ENCODE results near the gene PDE1C. TPM values are rescaled to one million over a fixed set of nuclear protein-coding genes. Genes with fewer than 3 reads are reported as not detected.

Gene PDE1C
- total and polyA plus RNA-seq, 5 donors: 23.2 to 94.4 (median 90.1) TPM

- H3K4me1 ChIP-seq (ENCODE audit: control insufficient read depth, insufficient read depth, low read length): peaks cover 2% of the 10 kb centered on the region
- WGBS: 71% methylated on average over 3 of the region's 3 CpGs
- no peaks in the 10 kb centered on the region for H3K27me3 ChIP-seq (ENCODE audit: control insufficient read depth, insufficient read depth)
- no peak overlapping the region for H3K4me3 ChIP-seq (ENCODE audit: low read length)
- no peak for DNase-seq
- no peak for ATAC-seq
- H3K27ac ChIP-seq (ENCODE audit: low read length): no peak overlapping the region
- intact Hi-C loops (cut with DNase I): loop anchor here in 1 of 4 donors (10.0 kb wide), 1 partner anchor 376 kb away; no protein-coding TSS in a partner anchor
- no peaks in the 10 kb centered on the region for H3K9me3 ChIP-seq (ENCODE audit: control insufficient read depth, low read length)
These were observed 281.1 kb downstream of the PDE1C start for GRCh38 chr7:31788883-31789680.

- intact Hi-C loops (cut with DNase I): loop anchor here in 1 of 4 donors (10.0 kb wide), 1 partner anchor 376 kb away; no protein-coding TSS in a partner anchor
- Histone ChIP-seq H3K4me1 (ENCODE audit: control insufficient read depth, insufficient read depth, low read length) (peaks cover 2% of the 10 kb centered on the region), H3K4me3 (ENCODE audit: low read length) (no peak overlapping the region), H3K27me3 (ENCODE audit: control insufficient read depth, insufficient read depth) (no peaks in the 10 kb centered on the region), H3K27ac (ENCODE audit: low read length) (no peak overlapping the region), H3K9me3 (ENCODE audit: control insufficient read depth, low read length) (no peaks in the 10 kb centered on the region)
- no peak for DNase-seq
- no peak for ATAC-seq
- 63% methylated on average over 1 of the region's 1 CpG for WGBS
These were observed 281.8 kb downstream of the PDE1C start for GRCh38 chr7:31788445-31788844.

GRCh38 chr7:31786326-31786725, 283.9 kb downstream of the PDE1C start:
- DNase-seq (no peak), ATAC-seq (no peak)
- no peak overlapping the region for H3K4me3 ChIP-seq (ENCODE audit: low read length)
- H3K4me1 ChIP-seq (ENCODE audit: control insufficient read depth, insufficient read depth, low read length): peaks cover 2% of the 10 kb centered on the region
- no peaks in the 10 kb centered on the region for H3K27me3 ChIP-seq (ENCODE audit: control insufficient read depth, insufficient read depth)
- H3K9me3 ChIP-seq (ENCODE audit: control insufficient read depth, low read length): no peaks in the 10 kb centered on the region
- WGBS: 82% methylated on average over 3 of the region's 3 CpGs
- intact Hi-C loops (cut with DNase I): loop anchor here in 1 of 4 donors (10.0 kb wide), 1 partner anchor 378 kb away; no protein-coding TSS in a partner anchor
- no peak overlapping the region for H3K27ac ChIP-seq (ENCODE audit: low read length)

GRCh38 chr7:31785101-31785500, 285.1 kb downstream of the PDE1C start:
- ATAC-seq: peak; percentile 14 to 54
- intact Hi-C loops (cut with DNase I): loop anchor here in 1 of 4 donors (10.0 kb wide), 1 partner anchor 380 kb away; no protein-coding TSS in a partner anchor
- peaks cover 2% of the 10 kb centered on the region for H3K4me1 ChIP-seq (ENCODE audit: control insufficient read depth, insufficient read depth, low read length)
- H3K9me3 ChIP-seq (ENCODE audit: control insufficient read depth, low read length): no peaks in the 10 kb centered on the region
- no peak overlapping the region for H3K4me3 ChIP-seq (ENCODE audit: low read length)
- DNase-seq: peak in 2 of 3 donors; percentile 46 to 48
- 45% methylated on average over 2 of the region's 2 CpGs for WGBS
- no peaks in the 10 kb centered on the region for H3K27me3 ChIP-seq (ENCODE audit: control insufficient read depth, insufficient read depth)
- no peak overlapping the region for H3K27ac ChIP-seq (ENCODE audit: low read length)

GRCh38 chr7:31783221-31783620, 287.0 kb downstream of the PDE1C start:
- 53% methylated on average over 2 of the region's 2 CpGs for WGBS
- no peak for ATAC-seq
- no peak for DNase-seq
- no peak overlapping the region for H3K27ac ChIP-seq (ENCODE audit: low read length)
- no peaks in the 10 kb centered on the region for H3K9me3 ChIP-seq (ENCODE audit: control insufficient read depth, low read length)
- H3K4me1 ChIP-seq (ENCODE audit: control insufficient read depth, insufficient read depth, low read length): peaks cover 2% of the 10 kb centered on the region
- H3K27me3 ChIP-seq (ENCODE audit: control insufficient read depth, insufficient read depth): no peaks in the 10 kb centered on the region
- intact Hi-C loops (cut with DNase I): loop anchor here in 1 of 4 donors (10.0 kb wide), 1 partner anchor 382 kb away; no protein-coding TSS in a partner anchor
- H3K4me3 ChIP-seq (ENCODE audit: low read length): no peak overlapping the region

GRCh38 chr7:31782411-31782991, 287.7 kb downstream of the PDE1C start:
- DNase-seq (peak in 1 of 3 donors; percentile 9), ATAC-seq (peak; percentile 47 to 68)
- Histone ChIP-seq H3K4me3 (ENCODE audit: low read length) (no peak overlapping the region), H3K27me3 (ENCODE audit: control insufficient read depth, insufficient read depth) (no peaks in the 10 kb centered on the region), H3K4me1 (ENCODE audit: control insufficient read depth, insufficient read depth, low read length) (peaks cover 2% of the 10 kb centered on the region), H3K9me3 (ENCODE audit: control insufficient read depth, low read length) (no peaks in the 10 kb centered on the region), H3K27ac (ENCODE audit: low read length) (no peak overlapping the region)
- 46% methylated on average over 7 of the region's 7 CpGs for WGBS
- intact Hi-C loops (cut with DNase I): loop anchor here in 1 of 4 donors (10.0 kb wide), 1 partner anchor 382 kb away; no protein-coding TSS in a partner anchor

GRCh38 chr7:31778296-31778695, 291.9 kb downstream of the PDE1C start:
- no peak overlapping the region for H3K4me3 ChIP-seq (ENCODE audit: low read length)
- no peak overlapping the region for H3K27ac ChIP-seq (ENCODE audit: low read length)
- DNase-seq (no peak), ATAC-seq (no peak)
- intact Hi-C loops (cut with DNase I): no loop called here
- no peaks in the 10 kb centered on the region for H3K9me3 ChIP-seq (ENCODE audit: control insufficient read depth, low read length)
- H3K27me3 ChIP-seq (ENCODE audit: control insufficient read depth, insufficient read depth): no peaks in the 10 kb centered on the region
- WGBS: 67% methylated on average over 3 of the region's 3 CpGs
- no peaks in the 10 kb centered on the region for H3K4me1 ChIP-seq (ENCODE audit: control insufficient read depth, insufficient read depth, low read length)

GRCh38 chr7:31776616-31777015, 293.6 kb downstream of the PDE1C start:
- Histone ChIP-seq H3K27ac (ENCODE audit: low read length) (no peak overlapping the region), H3K9me3 (ENCODE audit: control insufficient read depth, low read length) (no peaks in the 10 kb centered on the region), H3K27me3 (ENCODE audit: control insufficient read depth, insufficient read depth) (no peaks in the 10 kb centered on the region), H3K4me3 (ENCODE audit: low read length) (no peak overlapping the region), H3K4me1 (ENCODE audit: control insufficient read depth, insufficient read depth, low read length) (no peaks in the 10 kb centered on the region)
- DNase-seq (no peak), ATAC-seq (no peak)
- WGBS: 70% methylated on average over 3 of the region's 3 CpGs
- intact Hi-C loops (cut with DNase I): no loop called here

GRCh38 chr7:31775556-31775955, 294.7 kb downstream of the PDE1C start:
- DNase-seq (no peak), ATAC-seq (no peak)
- Histone ChIP-seq H3K4me1 (ENCODE audit: control insufficient read depth, insufficient read depth, low read length) (no peaks in the 10 kb centered on the region), H3K27me3 (ENCODE audit: control insufficient read depth, insufficient read depth) (no peaks in the 10 kb centered on the region), H3K4me3 (ENCODE audit: low read length) (no peak overlapping the region), H3K9me3 (ENCODE audit: control insufficient read depth, low read length) (no peaks in the 10 kb centered on the region), H3K27ac (ENCODE audit: low read length) (no peak overlapping the region)
- WGBS: 75% methylated on average over 8 of the region's 8 CpGs
- intact Hi-C loops (cut with DNase I): no loop called here

- Histone ChIP-seq H3K9me3 (ENCODE audit: control insufficient read depth, low read length) (no peaks in the 10 kb centered on the region), H3K4me3 (ENCODE audit: low read length) (no peak overlapping the region), H3K4me1 (ENCODE audit: control insufficient read depth, insufficient read depth, low read length) (no peaks in the 10 kb centered on the region), H3K27me3 (ENCODE audit: control insufficient read depth, insufficient read depth) (no peaks in the 10 kb centered on the region), H3K27ac (ENCODE audit: low read length) (no peak overlapping the region)
- DNase-seq (no peak), ATAC-seq (no peak)
- 79% methylated on average over 2 of the region's 2 CpGs for WGBS
- intact Hi-C loops (cut with DNase I): no loop called here
These were observed 298.0 kb downstream of the PDE1C start for GRCh38 chr7:31772211-31772610.

GRCh38 chr7:31767686-31768358, 302.4 kb downstream of the PDE1C start:
- H3K27me3 ChIP-seq (ENCODE audit: control insufficient read depth, insufficient read depth): no peaks in the 10 kb centered on the region
- 49% methylated on average over 4 of the region's 4 CpGs for WGBS
- H3K9me3 ChIP-seq (ENCODE audit: control insufficient read depth, low read length): no peaks in the 10 kb centered on the region
- no peak overlapping the region for H3K27ac ChIP-seq (ENCODE audit: low read length)
- no peaks in the 10 kb centered on the region for H3K4me1 ChIP-seq (ENCODE audit: control insufficient read depth, insufficient read depth, low read length)
- ATAC-seq: no peak
- intact Hi-C loops (cut with DNase I): no loop called here
- DNase-seq: no peak
- H3K4me3 ChIP-seq (ENCODE audit: low read length): no peak overlapping the region

Data from right cardiac atrium (tissue), 5 donors.